ENCODE data around the gene ZNF90. TPM values are rescaled to one million over a fixed set of nuclear protein-coding genes. Genes with fewer than 3 reads are reported as not detected.
"Not testable (repeated sequence)": the region's sequence is repeated elsewhere in the genome, so short reads cannot be mapped to it uniquely, and the experiment has no call there.

The ZNF90 gene
- polyA plus RNA-seq (2013, experiment 1 of 4) = 37.0 TPM
- polyA plus RNA-seq (2013, experiment 2 of 4) = 44.1 TPM
- 26.2 TPM for polyA plus RNA-seq (2013, experiment 3 of 4)
- polyA plus RNA-seq (2013, experiment 4 of 4) = 25.9 TPM

DNA sequence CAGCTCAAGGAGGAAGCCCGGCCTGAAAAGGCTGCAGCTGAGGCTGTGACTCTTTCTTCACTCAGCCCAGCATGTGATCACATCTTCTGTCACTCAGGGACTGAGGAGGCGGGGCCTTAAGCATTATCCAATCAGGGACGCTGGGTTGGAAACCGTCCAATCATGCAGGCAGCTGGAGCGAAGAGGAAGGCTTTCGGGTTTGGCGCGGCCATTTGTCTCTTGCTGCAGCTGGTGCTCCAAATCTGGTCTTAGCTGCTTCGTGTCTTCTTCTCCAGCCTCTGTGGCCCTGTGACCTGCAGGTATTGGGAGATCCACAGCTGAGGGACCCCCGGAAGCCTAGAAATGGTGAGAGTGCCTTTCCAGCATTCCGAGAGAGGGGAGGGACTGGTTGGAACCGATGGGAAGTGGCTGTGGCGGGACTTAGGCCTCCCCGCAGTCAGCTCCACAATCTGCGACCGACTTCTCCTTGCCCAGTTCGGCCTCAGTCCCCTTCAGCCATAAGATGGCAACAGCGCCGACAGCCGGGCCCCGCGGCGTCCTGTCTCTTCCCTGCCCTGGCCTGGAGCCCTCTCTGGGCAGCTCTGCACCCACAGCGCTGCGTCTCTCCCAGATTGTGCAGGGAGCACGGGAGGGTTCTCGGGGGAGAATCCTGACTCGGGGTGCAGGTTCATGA is at the start of gene ZNF90:
TSS of gene ZNF90 (plus strand) at position 210 of the 673 bp plus-strand sequence. CDS start at position 343, 133 bp downstream.
- no peaks in the 10 kb centered on the region for H3K27me3 ChIP-seq (ENCODE audit: control insufficient read depth, insufficient read depth, low read length, poor library complexity, severe bottlenecking)
- H3K4me1 ChIP-seq (ENCODE audit: control insufficient read depth, insufficient read depth, low read length) = peaks cover 18% of the 10 kb centered on the region
- H3K4me3 ChIP-seq (ENCODE audit: insufficient read depth, low read depth, low read length) = peak within 1 kb of the TSS; percentile 67
- H3K27ac ChIP-seq (ENCODE audit: insufficient read depth, low read depth, low read length, poor library complexity, severe bottlenecking) = peak within 1 kb of the TSS; percentile 84
- 0 to 1% methylated on average over 28 of the region's 28 CpGs for WGBS, 2 experiments
- no peaks in the 10 kb centered on the region for H3K36me3 ChIP-seq (ENCODE audit: control insufficient read depth, insufficient read depth, low read length)
- H3K9me3 ChIP-seq (ENCODE audit: control insufficient read depth, low read length) = no peaks in the 10 kb centered on the region

DNA sequence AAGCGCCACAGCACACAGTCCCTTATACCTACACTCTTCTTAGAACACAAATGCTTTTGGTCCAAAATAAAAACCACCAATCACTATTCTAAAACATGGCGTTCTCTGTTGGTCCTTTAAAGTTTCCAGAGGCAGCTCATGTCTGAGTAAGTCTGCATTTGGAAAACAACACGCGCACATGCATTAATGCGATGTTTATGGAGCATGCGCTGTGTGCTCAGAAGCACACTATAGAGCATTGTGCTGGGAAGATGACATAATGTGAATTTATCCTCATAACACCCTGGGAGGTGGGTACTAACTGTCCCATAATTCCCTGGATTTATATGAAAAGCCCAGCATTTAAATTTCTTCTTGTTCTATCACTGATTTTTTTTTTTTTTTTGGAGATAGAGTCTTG is 49.2 kb upstream of the ZNF90 start:
- H3K36me3 ChIP-seq (ENCODE audit: control insufficient read depth, insufficient read depth, low read length) = peaks cover 26% of the 10 kb centered on the region
- no peaks in the 10 kb centered on the region for H3K27me3 ChIP-seq (ENCODE audit: control insufficient read depth, insufficient read depth, low read length, poor library complexity, severe bottlenecking)
- H3K4me1 ChIP-seq (ENCODE audit: control insufficient read depth, insufficient read depth, low read length) = no peaks in the 10 kb centered on the region
- no peak overlapping the region for H3K27ac ChIP-seq (ENCODE audit: insufficient read depth, low read depth, low read length, poor library complexity, severe bottlenecking)
- H3K4me3 ChIP-seq (ENCODE audit: insufficient read depth, low read depth, low read length) = no peak overlapping the region
- H3K9me3 ChIP-seq (ENCODE audit: control insufficient read depth, low read length) = no peaks in the 10 kb centered on the region
- WGBS, 2 experiments = 96 to 98% methylated on average over 6 of the region's 6 CpGs

DNA sequence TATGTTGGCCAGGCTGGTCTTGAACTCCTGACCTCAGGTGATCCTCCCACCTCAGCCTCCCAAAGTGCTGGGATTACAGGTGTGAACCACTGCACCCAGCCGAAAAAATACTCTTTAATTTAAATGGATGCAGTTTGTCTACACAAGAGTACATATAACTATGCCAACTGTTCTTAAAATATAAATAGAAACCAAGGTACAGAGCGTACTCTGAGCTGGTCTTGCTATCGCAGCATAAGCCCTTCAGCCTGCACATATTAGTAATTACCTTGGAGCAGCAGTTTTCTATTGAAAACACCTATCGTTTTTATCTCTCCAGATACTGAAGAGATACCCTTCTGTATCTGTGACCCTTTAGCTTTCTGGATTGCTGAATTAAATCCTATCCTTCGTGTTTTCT is 41.9 kb upstream of the ZNF90 start:
- H3K27ac ChIP-seq (ENCODE audit: insufficient read depth, low read depth, low read length, poor library complexity, severe bottlenecking) = no peak overlapping the region
- no peak overlapping the region for H3K4me3 ChIP-seq (ENCODE audit: insufficient read depth, low read depth, low read length)
- H3K4me1 ChIP-seq (ENCODE audit: control insufficient read depth, insufficient read depth, low read length) = peaks cover 5% of the 10 kb centered on the region
- H3K36me3 ChIP-seq (ENCODE audit: control insufficient read depth, insufficient read depth, low read length) = peaks cover 4% of the 10 kb centered on the region
- H3K27me3 ChIP-seq (ENCODE audit: control insufficient read depth, insufficient read depth, low read length, poor library complexity, severe bottlenecking) = no peaks in the 10 kb centered on the region
- no peaks in the 10 kb centered on the region for H3K9me3 ChIP-seq (ENCODE audit: control insufficient read depth, low read length)
- 93% methylated on average over 5 of the region's 5 CpGs for WGBS, 2 experiments

DNA sequence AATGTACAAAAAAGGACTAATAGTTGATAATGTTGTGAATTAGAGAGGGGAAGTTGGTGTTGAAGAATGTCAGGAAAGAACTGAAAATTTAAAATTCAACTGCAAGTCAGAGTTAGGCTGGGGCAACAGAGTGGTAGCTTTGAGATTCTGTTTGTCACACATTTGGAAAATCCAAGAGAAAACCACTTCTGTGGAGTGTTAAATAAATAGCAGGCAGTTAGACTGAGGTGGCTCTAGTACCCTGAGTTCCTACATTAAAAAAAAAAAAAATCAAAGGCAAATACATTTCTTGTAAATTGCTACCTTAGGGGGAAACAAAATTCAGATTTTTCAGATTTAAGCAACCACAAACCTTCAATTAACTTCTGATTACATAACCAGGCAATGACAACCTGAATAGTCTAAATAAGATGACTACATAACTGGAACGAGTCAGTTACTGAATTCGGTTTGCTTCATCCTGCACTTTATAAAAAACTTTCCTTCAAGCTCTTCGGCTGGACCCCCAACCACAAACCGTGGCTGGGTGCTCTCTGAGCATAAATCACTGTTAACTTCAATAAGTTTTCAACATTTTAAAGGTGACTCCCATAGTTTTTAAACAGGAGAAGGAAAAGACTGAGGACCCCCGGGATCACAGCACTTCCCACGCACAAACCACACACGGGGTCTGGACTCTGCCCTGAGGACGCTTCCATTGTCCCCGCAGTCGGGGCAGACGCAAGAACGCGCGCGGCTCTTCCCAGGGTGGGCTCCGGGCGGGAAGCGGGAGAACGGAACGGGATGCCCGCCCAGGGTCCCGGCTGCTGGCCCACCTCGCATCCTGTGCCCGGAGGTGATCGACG is 39.2 kb upstream of the ZNF90 start:
- Histone ChIP-seq H3K4me3 (ENCODE audit: insufficient read depth, low read depth, low read length) (peak overlapping the region; percentile 74), H3K36me3 (ENCODE audit: control insufficient read depth, insufficient read depth, low read length) (no peaks in the 10 kb centered on the region), H3K9me3 (ENCODE audit: control insufficient read depth, low read length) (no peaks in the 10 kb centered on the region), H3K27ac (ENCODE audit: insufficient read depth, low read depth, low read length, poor library complexity, severe bottlenecking) (peak overlapping the region; percentile 100), H3K4me1 (ENCODE audit: control insufficient read depth, insufficient read depth, low read length) (peaks cover 5% of the 10 kb centered on the region), H3K27me3 (ENCODE audit: control insufficient read depth, insufficient read depth, low read length, poor library complexity, severe bottlenecking) (no peaks in the 10 kb centered on the region)
- 2 to 3% methylated on average over 26 of the region's 26 CpGs for WGBS, 2 experiments

DNA sequence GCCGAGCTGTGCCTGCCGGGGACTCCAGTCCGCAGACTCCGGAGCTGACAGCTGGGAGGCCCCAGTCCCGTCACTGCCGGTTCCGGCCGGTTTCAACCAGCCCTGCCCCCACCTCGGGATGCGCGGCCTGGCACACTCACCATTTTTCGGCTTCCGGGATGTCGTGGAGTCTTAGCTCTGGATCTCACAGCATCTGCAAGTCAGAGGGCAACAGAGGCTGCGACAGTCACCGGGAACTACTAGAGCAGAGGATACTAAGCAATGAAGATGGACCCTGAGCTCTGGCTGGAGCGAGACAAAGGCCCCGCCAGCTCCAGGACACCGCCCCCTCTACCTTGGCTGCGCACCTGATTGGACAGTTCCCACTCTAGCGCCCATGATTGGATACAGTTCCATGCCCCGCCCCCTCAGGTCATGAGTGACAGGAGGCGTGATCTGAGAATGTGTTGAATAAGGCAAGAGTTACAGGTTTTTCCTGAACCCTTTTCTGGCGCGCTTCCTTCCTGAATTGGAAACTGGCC is 38.5 kb upstream of the ZNF90 start, which contains the start of gene ZNF682:
TSS of gene ZNF682 (minus strand) at position 303 of the 521 bp plus-strand sequence. CDS start at position 143, 160 bp downstream.
- H3K9me3 ChIP-seq (ENCODE audit: control insufficient read depth, low read length) = no peaks in the 10 kb centered on the region
- H3K36me3 ChIP-seq (ENCODE audit: control insufficient read depth, insufficient read depth, low read length) = no peaks in the 10 kb centered on the region
- H3K27me3 ChIP-seq (ENCODE audit: control insufficient read depth, insufficient read depth, low read length, poor library complexity, severe bottlenecking) = no peaks in the 10 kb centered on the region
- peak within 1 kb of the TSS; percentile 74 for H3K4me3 ChIP-seq (ENCODE audit: insufficient read depth, low read depth, low read length)
- WGBS, 2 experiments = 1 to 3% methylated on average over 25 of the region's 25 CpGs
- H3K27ac ChIP-seq (ENCODE audit: insufficient read depth, low read depth, low read length, poor library complexity, severe bottlenecking) = peak within 1 kb of the TSS; percentile 100
- H3K4me1 ChIP-seq (ENCODE audit: control insufficient read depth, insufficient read depth, low read length) = peaks cover 5% of the 10 kb centered on the region

DNA sequence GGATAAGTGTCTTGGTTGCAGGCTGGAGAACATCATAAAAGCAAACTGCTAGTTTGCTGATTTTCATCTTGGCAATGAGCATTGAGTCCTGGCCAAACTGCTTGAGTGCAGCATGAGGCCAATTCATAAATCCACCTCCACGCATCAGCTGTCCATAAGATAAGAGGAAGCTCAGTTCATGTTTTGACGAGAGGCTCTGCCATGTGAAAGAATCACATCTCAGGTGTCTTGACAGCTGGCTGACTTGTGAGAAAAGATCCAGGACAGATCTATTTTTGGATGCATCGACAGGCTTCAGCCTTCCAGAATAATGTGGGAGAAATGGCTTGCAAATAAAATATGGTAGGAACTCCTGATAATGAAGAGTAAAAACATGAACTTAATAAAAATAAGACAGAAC is 33.1 kb upstream of the ZNF90 start:
- H3K9me3 ChIP-seq (ENCODE audit: control insufficient read depth, low read length) = no peaks in the 10 kb centered on the region
- 93 to 97% methylated on average over 3 of the region's 3 CpGs for WGBS, 2 experiments
- no peaks in the 10 kb centered on the region for H3K4me1 ChIP-seq (ENCODE audit: control insufficient read depth, insufficient read depth, low read length)
- H3K4me3 ChIP-seq (ENCODE audit: insufficient read depth, low read depth, low read length) = no peak overlapping the region
- no peak overlapping the region for H3K27ac ChIP-seq (ENCODE audit: insufficient read depth, low read depth, low read length, poor library complexity, severe bottlenecking)
- no peaks in the 10 kb centered on the region for H3K36me3 ChIP-seq (ENCODE audit: control insufficient read depth, insufficient read depth, low read length)
- no peaks in the 10 kb centered on the region for H3K27me3 ChIP-seq (ENCODE audit: control insufficient read depth, insufficient read depth, low read length, poor library complexity, severe bottlenecking)

DNA sequence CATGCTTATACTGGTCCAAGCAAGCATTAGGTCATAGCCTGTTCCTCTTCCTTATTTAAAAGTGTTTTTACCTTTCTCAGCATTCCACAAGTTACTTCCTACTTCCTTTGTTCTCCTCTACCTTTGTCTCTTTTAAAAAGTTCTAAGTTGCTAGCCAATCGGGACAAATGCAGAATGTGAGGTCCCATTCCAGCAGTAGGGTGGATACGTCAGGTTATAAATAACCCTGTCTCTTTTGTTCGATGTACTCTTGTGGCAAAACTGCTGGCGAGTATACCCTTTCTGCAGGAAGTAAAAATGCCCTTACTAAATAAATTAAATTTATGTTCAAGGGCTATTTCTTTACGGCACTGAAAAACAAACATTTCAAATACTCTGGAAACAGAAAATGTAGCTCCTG is 32.1 kb upstream of the ZNF90 start:
- not testable (repeated sequence) for H3K27me3 ChIP-seq (ENCODE audit: control insufficient read depth, insufficient read depth, low read length, poor library complexity, severe bottlenecking); H3K27ac ChIP-seq (ENCODE audit: insufficient read depth, low read depth, low read length, poor library complexity, severe bottlenecking); H3K4me3 ChIP-seq (ENCODE audit: insufficient read depth, low read depth, low read length); H3K9me3 ChIP-seq (ENCODE audit: control insufficient read depth, low read length); H3K36me3 ChIP-seq (ENCODE audit: control insufficient read depth, insufficient read depth, low read length); H3K4me1 ChIP-seq (ENCODE audit: control insufficient read depth, insufficient read depth, low read length)
- 91 to 94% methylated on average over 5 of the region's 5 CpGs for WGBS, 2 experiments

DNA sequence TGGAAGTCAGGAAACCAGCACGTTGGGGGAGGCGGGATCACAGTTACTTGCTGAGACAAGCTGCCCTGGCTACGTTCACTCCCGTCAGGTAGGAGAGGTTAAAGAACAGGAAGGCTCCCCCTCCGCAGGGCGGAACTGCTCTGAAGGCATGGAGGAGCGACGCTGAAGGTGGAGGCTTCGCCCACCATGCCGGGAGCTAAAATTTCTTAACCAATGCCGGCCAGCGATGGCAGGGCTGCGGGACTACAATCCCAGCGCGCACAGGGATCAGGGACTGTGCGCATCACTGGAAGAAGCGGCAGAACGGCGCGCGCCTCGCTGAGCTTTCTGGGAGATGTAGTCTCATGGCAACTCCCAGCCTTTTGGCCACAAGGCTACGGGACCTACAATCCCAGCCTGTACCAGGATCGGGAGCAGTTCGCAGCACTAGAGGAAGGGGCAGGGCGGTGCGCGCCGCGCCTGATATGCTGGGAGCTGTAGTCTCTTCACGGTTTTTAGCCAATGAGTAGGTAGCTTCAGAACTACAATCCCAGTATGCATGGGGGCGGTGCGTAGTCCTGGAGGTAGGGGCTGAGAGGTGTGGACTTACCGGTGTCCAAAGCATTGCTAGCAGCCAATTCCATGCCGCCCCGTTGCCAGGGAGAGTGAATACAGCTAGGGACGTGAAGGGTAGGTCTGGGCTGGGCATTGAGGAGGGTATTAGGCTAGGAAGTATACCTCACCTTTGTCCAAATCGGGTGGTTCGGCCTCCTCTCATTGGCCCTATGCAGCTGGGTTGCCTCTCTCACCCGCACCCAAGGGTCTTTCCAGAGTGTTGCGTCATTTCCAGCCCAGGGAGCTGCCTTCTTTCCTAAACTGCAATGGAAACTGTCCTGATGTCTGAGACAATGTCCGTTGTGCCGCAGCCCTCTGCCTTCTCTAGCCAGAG is 25.7 kb upstream of the ZNF90 start:
- H3K9me3 ChIP-seq (ENCODE audit: control insufficient read depth, low read length) = no peaks in the 10 kb centered on the region
- H3K36me3 ChIP-seq (ENCODE audit: control insufficient read depth, insufficient read depth, low read length) = no peaks in the 10 kb centered on the region
- H3K4me3 ChIP-seq (ENCODE audit: insufficient read depth, low read depth, low read length) = peak overlapping the region; percentile 65
- peak overlapping the region; percentile 70 for H3K27ac ChIP-seq (ENCODE audit: insufficient read depth, low read depth, low read length, poor library complexity, severe bottlenecking)
- no peaks in the 10 kb centered on the region for H3K4me1 ChIP-seq (ENCODE audit: control insufficient read depth, insufficient read depth, low read length)
- 2% methylated on average over 43 of the region's 43 CpGs for WGBS, 2 experiments
- no peaks in the 10 kb centered on the region for H3K27me3 ChIP-seq (ENCODE audit: control insufficient read depth, insufficient read depth, low read length, poor library complexity, severe bottlenecking)

DNA sequence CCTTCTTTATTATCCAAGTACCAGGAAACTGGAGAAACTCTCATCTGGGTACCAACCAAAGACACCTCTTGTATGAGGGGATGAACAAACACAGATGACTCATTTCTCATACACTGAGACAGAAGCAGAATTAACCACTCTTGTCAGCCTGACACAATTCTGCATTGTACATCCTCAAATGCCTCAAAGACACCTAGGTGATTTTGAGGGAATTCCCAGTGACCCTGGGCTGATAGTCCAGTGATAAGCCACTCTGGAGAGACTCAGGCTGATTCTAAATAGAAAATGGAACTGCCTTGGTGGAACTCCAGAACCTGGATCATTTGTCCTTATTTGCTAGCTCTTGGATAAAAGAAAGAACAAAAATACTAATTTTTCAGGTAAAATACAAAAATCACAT is 19.1 kb upstream of the ZNF90 start:
- not testable (repeated sequence) for H3K36me3 ChIP-seq (ENCODE audit: control insufficient read depth, insufficient read depth, low read length); H3K27ac ChIP-seq (ENCODE audit: insufficient read depth, low read depth, low read length, poor library complexity, severe bottlenecking); H3K9me3 ChIP-seq (ENCODE audit: control insufficient read depth, low read length); H3K4me3 ChIP-seq (ENCODE audit: insufficient read depth, low read depth, low read length); H3K27me3 ChIP-seq (ENCODE audit: control insufficient read depth, insufficient read depth, low read length, poor library complexity, severe bottlenecking); H3K4me1 ChIP-seq (ENCODE audit: control insufficient read depth, insufficient read depth, low read length)

Measured in ectodermal cell (in vitro differentiated cells).